Measurements from ENCODE around the gene DEDD. TPM values are rescaled to one million over a fixed set of nuclear protein-coding genes. Genes with fewer than 3 reads are reported as not detected.
A peak's percentile ranks its signal among the peaks of the same experiment; 100 is the strongest.

The DEDD gene
- total RNA-seq, 1 donor from 2014 or later = 40.9 TPM

- no peaks in the 10 kb centered on the region for H3K36me3 Mint-ChIP-seq (ENCODE audit: low read depth, unreplicated experiment)
- FAIRE-seq (no peak), DNase-seq (ENCODE audit: low read depth) (no peak)
- Histone ChIP-seq H3K9me3 (ENCODE audit: insufficient read depth, low read depth, low read length) (no peaks in the 10 kb centered on the region), H3K27ac (ENCODE audit: low read depth, low read length) (no peak overlapping the region), H3K4me2 (ENCODE audit: low read length) (no peak overlapping the region), H3K4me3 (ENCODE audit: insufficient read depth, low read depth, low read length) (no peak overlapping the region), H4K20me1 (ENCODE audit: insufficient read depth, low read length) (no peaks in the 10 kb centered on the region), H3K36me3 (ENCODE audit: insufficient read depth, low read length) (no peaks in the 10 kb centered on the region), H3K27me3 (ENCODE audit: insufficient read depth, low read length) (no peaks in the 10 kb centered on the region), H3K79me2 (ENCODE audit: insufficient read depth, low read length) (no peaks in the 10 kb centered on the region), H2AFZ (ENCODE audit: low read depth, low read length) (no peak overlapping the region), H3K4me1 (ENCODE audit: insufficient read depth, low read length) (no peaks in the 10 kb centered on the region), H3K9ac (ENCODE audit: low read length) (no peak overlapping the region)
- no peaks in the 10 kb centered on the region for H3K9me3 Mint-ChIP-seq (ENCODE audit: unreplicated experiment)
- H3K4me3 Mint-ChIP-seq (ENCODE audit: unreplicated experiment) = no peak overlapping the region
- TF ChIP-seq CTCF (IDR thresholded peaks at IDR 0.05; ENCODE audit: insufficient read depth, low read depth, low read length) = no peak
- no peak for TF ChIP-seq EZH2 (IDR thresholded peaks at IDR 0.05; ENCODE audit: insufficient read depth, low read length)
- no peaks in the 10 kb centered on the region for H3K27me3 Mint-ChIP-seq (ENCODE audit: low read depth, unreplicated experiment)
- no peaks in the 10 kb centered on the region for H3K4me1 Mint-ChIP-seq (ENCODE audit: low read depth, unreplicated experiment)
- no peak overlapping the region for H3K27ac Mint-ChIP-seq (ENCODE audit: unreplicated experiment)
These were observed 13.4 kb upstream of the DEDD start for GRCh38 chr1:161145832-161146231.

- Histone ChIP-seq H3K27me3 (ENCODE audit: insufficient read depth, low read length) (no peaks in the 10 kb centered on the region), H3K36me3 (ENCODE audit: insufficient read depth, low read length) (no peaks in the 10 kb centered on the region), H3K4me3 (ENCODE audit: insufficient read depth, low read depth, low read length) (no peak overlapping the region), H4K20me1 (ENCODE audit: insufficient read depth, low read length) (peaks cover 4% of the 10 kb centered on the region), H3K9me3 (ENCODE audit: insufficient read depth, low read depth, low read length) (no peaks in the 10 kb centered on the region), H3K4me2 (ENCODE audit: low read length) (no peak overlapping the region), H3K4me1 (ENCODE audit: insufficient read depth, low read length) (no peaks in the 10 kb centered on the region), H2AFZ (ENCODE audit: low read depth, low read length) (no peak overlapping the region), H3K27ac (ENCODE audit: low read depth, low read length) (no peak overlapping the region), H3K9ac (ENCODE audit: low read length) (no peak overlapping the region), H3K79me2 (ENCODE audit: insufficient read depth, low read length) (peaks cover 4% of the 10 kb centered on the region)
- FAIRE-seq (no peak), DNase-seq (ENCODE audit: low read depth) (no peak)
- no peak overlapping the region for H3K4me3 Mint-ChIP-seq (ENCODE audit: unreplicated experiment)
- H3K9me3 Mint-ChIP-seq (ENCODE audit: unreplicated experiment) = no peaks in the 10 kb centered on the region
- H3K27me3 Mint-ChIP-seq (ENCODE audit: low read depth, unreplicated experiment) = no peaks in the 10 kb centered on the region
- no peak overlapping the region for H3K27ac Mint-ChIP-seq (ENCODE audit: unreplicated experiment)
- H3K36me3 Mint-ChIP-seq (ENCODE audit: low read depth, unreplicated experiment) = no peaks in the 10 kb centered on the region
- no peaks in the 10 kb centered on the region for H3K4me1 Mint-ChIP-seq (ENCODE audit: low read depth, unreplicated experiment)
- TF ChIP-seq CTCF (IDR thresholded peaks at IDR 0.05; ENCODE audit: insufficient read depth, low read depth, low read length) (no peak), EZH2 (IDR thresholded peaks at IDR 0.05; ENCODE audit: insufficient read depth, low read length) (no peak)
These were observed 8.4 kb upstream of the DEDD start for GRCh38 chr1:161140755-161141400.

GRCh38 chr1:161139766-161140165 is 7.3 kb upstream of the DEDD start:
- H3K79me2 ChIP-seq (ENCODE audit: insufficient read depth, low read length) = peaks cover 10% of the 10 kb centered on the region
- H3K4me1 Mint-ChIP-seq (ENCODE audit: low read depth, unreplicated experiment) = no peaks in the 10 kb centered on the region
- H3K4me3 ChIP-seq (ENCODE audit: insufficient read depth, low read depth, low read length) = no peak overlapping the region
- TF ChIP-seq EZH2 (IDR thresholded peaks at IDR 0.05; ENCODE audit: insufficient read depth, low read length) (no peak), CTCF (IDR thresholded peaks at IDR 0.05; ENCODE audit: insufficient read depth, low read depth, low read length) (peak; percentile 50)
- H3K27ac ChIP-seq (ENCODE audit: low read depth, low read length) = no peak overlapping the region
- H3K27ac Mint-ChIP-seq (ENCODE audit: unreplicated experiment) = no peak overlapping the region
- H3K36me3 Mint-ChIP-seq (ENCODE audit: low read depth, unreplicated experiment) = no peaks in the 10 kb centered on the region
- H3K9me3 Mint-ChIP-seq (ENCODE audit: unreplicated experiment) = no peaks in the 10 kb centered on the region
- peaks cover 4% of the 10 kb centered on the region for H4K20me1 ChIP-seq (ENCODE audit: insufficient read depth, low read length)
- no peaks in the 10 kb centered on the region for H3K9me3 ChIP-seq (ENCODE audit: insufficient read depth, low read depth, low read length)
- no peaks in the 10 kb centered on the region for H3K4me1 ChIP-seq (ENCODE audit: insufficient read depth, low read length)
- no peak overlapping the region for H2AFZ ChIP-seq (ENCODE audit: low read depth, low read length)
- H3K36me3 ChIP-seq (ENCODE audit: insufficient read depth, low read length) = no peaks in the 10 kb centered on the region
- H3K9ac ChIP-seq (ENCODE audit: low read length) = no peak overlapping the region
- DNase-seq (ENCODE audit: low read depth) (no peak), FAIRE-seq (no peak)
- no peak overlapping the region for H3K4me2 ChIP-seq (ENCODE audit: low read length)
- H3K27me3 Mint-ChIP-seq (ENCODE audit: low read depth, unreplicated experiment) = no peaks in the 10 kb centered on the region
- H3K4me3 Mint-ChIP-seq (ENCODE audit: unreplicated experiment) = no peak overlapping the region
- no peaks in the 10 kb centered on the region for H3K27me3 ChIP-seq (ENCODE audit: insufficient read depth, low read length)
